Transverse colon (tissue), 4 donors: ENCODE data around the gene PRKCA. TPM values are rescaled to one million over a fixed set of nuclear protein-coding genes. Genes with fewer than 3 reads are reported as not detected.

ENCODE experiments used
- DNase-seq: peaks from one replicate; pipeline ENCODE4 v3.0.0-alpha.2; 2019
- H3K27ac ChIP-seq, 4 donors: fragments of 200-600 bp; sonication (generic); 2 replicates each; pipeline ENCODE4 v1.5.1; 2016 to 2018; ENCODE audit warnings: inconsistent platforms in 4 of 4
- H3K27me3 ChIP-seq: fragments of 200-600 bp; sonication (generic); 2 replicates; pipeline ENCODE4 v1.5.1; 2017; ENCODE audit warnings: inconsistent platforms
- H3K36me3 ChIP-seq, 4 donors: fragments of 200-600 bp; sonication (generic); 2 replicates each; pipeline ENCODE4 v1.5.1; 2017 to 2019; ENCODE audit warnings: inconsistent platforms in 4 of 4
- H3K4me1 ChIP-seq, 4 donors: fragments of 200-600 bp; sonication (generic); 2 replicates each; pipeline ENCODE4 v1.5.1; 2017 to 2020; ENCODE audit warnings: inconsistent platforms in 4 of 4
- H3K4me3 ChIP-seq, 4 donors: fragments of 200-600 bp; sonication (generic); 1 replicate in 1 of 4; 2 replicates in 3 of 4; pipeline versions ENCODE4 v1.5.1 to v1.6.1; 2017 to 2019; ENCODE audit warnings: inconsistent platforms in 4 of 4
- H3K9me3 ChIP-seq, 2 donors: fragments of 200-600 bp; sonication (generic); 2 replicates each; pipeline ENCODE4 v1.5.1; 2017 to 2019; ENCODE audit warnings: inconsistent platforms in 2 of 2
- CTCF ChIP-seq, 5 experiments: fragments of 200-600 bp in 3 of 5; fragments of 450-650 bp in 2 of 5; sonication (generic) in 3 of 5; IDR thresholded peaks; 1 replicate in 2 of 5; 2 replicates in 3 of 5; pipeline ENCODE4 v1.5.1; 2016 to 2017; ENCODE audit warnings: antibody characterized with exemption in 5 of 5, inconsistent platforms in 3 of 5, mild to moderate bottlenecking in 2 of 5, moderate library complexity in 1 of 5
- EP300 ChIP-seq: sonication (generic); formaldehyde crosslinking; IDR thresholded peaks from one replicate; pipeline ENCODE4 v1.6.1; 2017; ENCODE audit warnings: antibody characterized with exemption, low read depth
- POLR2A ChIP-seq: fragments of 450-650 bp; IDR thresholded peaks from one replicate; pipeline ENCODE4 v1.6.1; 2016; ENCODE audit warnings: antibody characterized with exemption, mild to moderate bottlenecking, moderate library complexity
- POLR2AphosphoS5 ChIP-seq, 3 donors: sonication (generic); formaldehyde crosslinking; IDR thresholded peaks; one replicate each; pipeline ENCODE4 v1.6.1; 2016; ENCODE audit warnings: antibody characterized with exemption in 3 of 3
- WGBS, 2 donors: methylation state at CpG; one replicate each; pipeline ENCODE4 v1.1.5; 2018; ENCODE audit warnings: low coverage in 1 of 2; 5-methylcytosine and 5-hydroxymethylcytosine counted together
- in situ Hi-C, 4 donors: fragments of 200-750 bp; cut with MboI; loops; one replicate each; pipeline versions ENCODE4 v1.15.0 to v1.15.1; 2017; ENCODE audit warnings: low sequenced_read_pairs in 3 of 4, low pct_ligation_motif_present in 1 of 4, low pct_unique_long_range_greater_than_20kb in 1 of 4
- intact Hi-C: fragments of 100-400 bp; cut with DNase I; formaldehyde crosslinking; loops from one replicate; pipeline ENCODE4 v1.15.1; 2023; ENCODE audit warnings: low total_unique reads
- total RNA-seq, 4 donors: library from RNA; depleted of rRNA; stranded (reverse); fragments of >200 nt; gene quantifications; one replicate each; pipeline ENCODE4 v1.1.0, GENCODE V29; 2016

The PRKCA gene
- total RNA-seq, 4 donors from 2014 or later: 16.1 to 49.7 (median 31.7) TPM

- no peak for DNase-seq
- H3K4me1 ChIP-seq: peaks cover 3 to 20% (median 7%) of the 10 kb centered on the region in 4 donors
- no peak overlapping the region for H3K4me3 ChIP-seq
- in situ Hi-C loops (no loop called here), intact Hi-C loops (no loop called here)
- no peaks in the 10 kb centered on the region for H3K36me3 ChIP-seq
- 87 to 100% methylated on average over 2 to 5 of the region's 5 CpGs for WGBS, 2 donors
- H3K9me3 ChIP-seq: no peaks in the 10 kb centered on the region
- H3K27me3 ChIP-seq: no peaks in the 10 kb centered on the region
- TF ChIP-seq POLR2AphosphoS5 (IDR thresholded peaks at IDR 0.05): no peak
- TF ChIP-seq CTCF (IDR thresholded peaks at IDR 0.05): no peak
- TF ChIP-seq EP300: no peak
- no peak overlapping the region for H3K27ac ChIP-seq
Measured at GRCh38 chr17:66582373-66583111, 280.1 kb downstream of the PRKCA start.

GRCh38 chr17:66583112-66583748 is 280.8 kb downstream of the PRKCA start:
- in situ Hi-C loops: no loop called here
- TF ChIP-seq POLR2AphosphoS5 (IDR thresholded peaks at IDR 0.05) (no peak), CTCF (IDR thresholded peaks at IDR 0.05) (no peak), EP300 (no peak), POLR2A (no peak)
- H3K4me1 ChIP-seq: peaks cover 3 to 20% (median 7%) of the 10 kb centered on the region in 4 donors
- intact Hi-C loops: no loop called here
- no peaks in the 10 kb centered on the region for H3K27me3 ChIP-seq
- no peaks in the 10 kb centered on the region for H3K36me3 ChIP-seq
- H3K27ac ChIP-seq: no peak overlapping the region
- H3K9me3 ChIP-seq: no peaks in the 10 kb centered on the region
- H3K4me3 ChIP-seq: no peak overlapping the region
- 68 to 76% methylated on average over 4 of the region's 4 CpGs for WGBS, 2 donors
- DNase-seq: no peak

- H3K36me3 ChIP-seq: no peaks in the 10 kb centered on the region
- peaks cover 3 to 18% (median 5%) of the 10 kb centered on the region in 4 donors for H3K4me1 ChIP-seq
- no peak overlapping the region for H3K4me3 ChIP-seq
- no peaks in the 10 kb centered on the region for H3K9me3 ChIP-seq
- no peak for DNase-seq
- WGBS, 2 donors: 94 to 100% methylated on average over 2 to 4 of the region's 4 CpGs
- no peak overlapping the region for H3K27ac ChIP-seq
- intact Hi-C loops (no loop called here), in situ Hi-C loops (no loop called here)
- no peak for TF ChIP-seq CTCF (IDR thresholded peaks at IDR 0.05)
- no peak for TF ChIP-seq POLR2AphosphoS5 (IDR thresholded peaks at IDR 0.05)
- TF ChIP-seq EP300: no peak
- TF ChIP-seq POLR2A: no peak
- no peaks in the 10 kb centered on the region for H3K27me3 ChIP-seq
Measured at GRCh38 chr17:66584927-66585326, 282.5 kb downstream of the PRKCA start.

GRCh38 chr17:66585472-66585871 is 283.1 kb downstream of the PRKCA start:
- WGBS, 2 donors: 79 to 86% methylated on average over 2 to 5 of the region's 5 CpGs
- in situ Hi-C loops (no loop called here), intact Hi-C loops (no loop called here)
- H3K9me3 ChIP-seq: no peaks in the 10 kb centered on the region
- no peak overlapping the region for H3K27ac ChIP-seq
- DNase-seq: no peak
- H3K4me1 ChIP-seq: peaks cover 0 to 12% (median 5%) of the 10 kb centered on the region in 4 donors
- H3K36me3 ChIP-seq: no peaks in the 10 kb centered on the region
- H3K27me3 ChIP-seq: no peaks in the 10 kb centered on the region
- no peak for TF ChIP-seq POLR2A
- no peak for TF ChIP-seq CTCF (IDR thresholded peaks at IDR 0.05)
- no peak for TF ChIP-seq POLR2AphosphoS5 (IDR thresholded peaks at IDR 0.05)
- no peak for TF ChIP-seq EP300
- H3K4me3 ChIP-seq: no peak overlapping the region
